Inferior parietal cortex (tissue), 1 donor: ENCODE results near the gene PRICKLE4.
"Not testable (repeated sequence)": the region's sequence is repeated elsewhere in the genome, so short reads cannot be mapped to it uniquely, and the experiment has no call there.

Experiments used
- DNase-seq: peaks from one replicate; pipeline ENCODE4 v3.0.0-alpha.2; 2016; ENCODE audit errors: extremely low spot score

Gene PRICKLE4

GRCh38 chr6:41746107-41746506 lies 34.5 kb upstream of the PRICKLE4 start:
- DNase-seq: no peak

GRCh38 chr6:41747256-41748101 lies 33.1 kb upstream of the PRICKLE4 start, which contains the start of gene PGC:
Gene PGC (minus strand): TSS chr6:41747397. CDS start chr6:41747334, 63 bp downstream.
- DNase-seq: no peak

- no peak for DNase-seq
These were observed 32.5 kb upstream of the PRICKLE4 start for GRCh38 chr6:41748102-41748477.

GRCh38 chr6:41748542-41748941 lies 32.0 kb upstream of the PRICKLE4 start:
- no peak for DNase-seq

- DNase-seq: no peak
These were observed 30.2 kb upstream of the PRICKLE4 start for GRCh38 chr6:41750374-41750773.

- no peak for DNase-seq
These were observed 24.7 kb upstream of the PRICKLE4 start for GRCh38 chr6:41755895-41756294.

- no peak for DNase-seq
These were observed 24.2 kb upstream of the PRICKLE4 start for GRCh38 chr6:41756354-41756753.

- no peak for DNase-seq
These were observed 23.3 kb upstream of the PRICKLE4 start for GRCh38 chr6:41757271-41757670.

- no peak for DNase-seq
These were observed 22.5 kb upstream of the PRICKLE4 start for GRCh38 chr6:41757931-41758640.

- no peak for DNase-seq
These were observed 21.9 kb upstream of the PRICKLE4 start for GRCh38 chr6:41758641-41759035.

GRCh38 chr6:41759106-41759904 lies 21.3 kb upstream of the PRICKLE4 start:
- no peak for DNase-seq

- no peak for DNase-seq
These were observed 20.5 kb upstream of the PRICKLE4 start for GRCh38 chr6:41759905-41760579.

GRCh38 chr6:41763470-41763869 lies 17.1 kb upstream of the PRICKLE4 start:
- DNase-seq: no peak

- not testable (repeated sequence) for DNase-seq
These were observed 14.4 kb upstream of the PRICKLE4 start for GRCh38 chr6:41766043-41766664.

- DNase-seq: no peak
These were observed 13.3 kb upstream of the PRICKLE4 start for GRCh38 chr6:41767112-41767833.

- no peak for DNase-seq
These were observed 11.9 kb upstream of the PRICKLE4 start for GRCh38 chr6:41768545-41769308.

GRCh38 chr6:41769376-41769775 lies 11.2 kb upstream of the PRICKLE4 start:
- DNase-seq: no peak

- DNase-seq: no peak
These were observed 10.1 kb upstream of the PRICKLE4 start for GRCh38 chr6:41770381-41771057.
